GM19099 (cell line): ENCODE measurements around the gene AMBP.

Experiments used
- POLR2A ChIP-seq: IDR thresholded peaks from 3 replicates; pipeline ENCODE4 v1.6.1; 2011; ENCODE audit warnings: low read depth; ENCODE audit not compliant: insufficient read length; ENCODE audit errors: extremely low read depth

Gene AMBP

GRCh38 chr9:114012126-114012525, 66.0 kb downstream of the AMBP start:
- no peak for TF ChIP-seq POLR2A

- TF ChIP-seq POLR2A, result no peak
Measured at GRCh38 chr9:114011313-114011712, 66.8 kb downstream of the AMBP start.
